DND-41 (cell line): ENCODE measurements around the gene METTL25B.

ENCODE experiments used
- EZH2 ChIP-seq: IDR thresholded peaks from 3 replicates; pipeline ENCODE4 v1.6.1; 2012; ENCODE audit warnings: borderline replicate concordance, low read depth, mild to moderate bottlenecking, moderate library complexity, low read length, inconsistent platforms; ENCODE audit not compliant: severe bottlenecking
- TF ChIP-seq, protein P1 (sequence below): IDR thresholded peaks from 2 replicates; pipeline ENCODE4 v1.5.1; 2012; ENCODE audit warnings: borderline replicate concordance, low read length, moderate library complexity, mild to moderate bottlenecking; ENCODE audit not compliant: poor library complexity, severe bottlenecking; ENCODE audit errors: extremely low read depth

DNA sequence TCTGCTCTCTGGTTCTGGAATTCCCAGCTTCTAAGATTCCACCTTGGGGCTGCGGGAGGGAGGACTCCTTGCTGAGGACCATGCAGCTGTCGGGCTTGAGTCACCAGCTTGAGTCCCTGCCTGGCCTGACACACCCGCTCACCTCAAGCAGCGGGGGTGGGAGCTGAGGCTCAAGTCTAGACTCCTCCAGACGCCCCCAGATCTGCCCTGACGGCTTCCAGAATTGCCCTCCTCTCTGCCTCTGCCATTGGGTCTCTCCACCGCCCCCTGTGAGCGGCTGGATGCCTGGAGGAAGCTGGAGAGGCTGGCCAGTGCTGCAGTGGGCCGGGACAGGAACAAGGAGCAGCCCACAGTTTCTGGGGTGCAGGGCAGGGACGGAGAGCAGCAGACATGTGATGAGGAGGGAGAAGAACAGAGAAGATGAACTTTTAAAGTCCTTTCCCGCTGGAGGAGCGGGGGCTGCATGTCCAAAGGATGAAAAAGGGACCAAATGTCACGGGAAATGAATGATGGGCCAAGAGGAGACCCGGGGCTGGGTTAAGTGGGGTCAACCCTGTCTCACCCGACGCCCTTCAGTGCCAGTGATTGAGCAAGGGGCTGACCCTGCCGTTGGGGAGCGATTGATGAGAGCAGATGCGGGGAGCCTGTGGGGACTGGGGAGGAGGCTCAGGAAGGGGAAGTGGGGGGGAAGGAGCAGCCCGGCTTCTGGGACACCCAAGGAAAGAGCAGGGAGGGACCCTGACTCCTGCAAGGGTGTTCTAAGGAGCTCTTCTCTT, 36.4 kb upstream of the METTL25B start:
- TF ChIP-seq, protein P1, sequence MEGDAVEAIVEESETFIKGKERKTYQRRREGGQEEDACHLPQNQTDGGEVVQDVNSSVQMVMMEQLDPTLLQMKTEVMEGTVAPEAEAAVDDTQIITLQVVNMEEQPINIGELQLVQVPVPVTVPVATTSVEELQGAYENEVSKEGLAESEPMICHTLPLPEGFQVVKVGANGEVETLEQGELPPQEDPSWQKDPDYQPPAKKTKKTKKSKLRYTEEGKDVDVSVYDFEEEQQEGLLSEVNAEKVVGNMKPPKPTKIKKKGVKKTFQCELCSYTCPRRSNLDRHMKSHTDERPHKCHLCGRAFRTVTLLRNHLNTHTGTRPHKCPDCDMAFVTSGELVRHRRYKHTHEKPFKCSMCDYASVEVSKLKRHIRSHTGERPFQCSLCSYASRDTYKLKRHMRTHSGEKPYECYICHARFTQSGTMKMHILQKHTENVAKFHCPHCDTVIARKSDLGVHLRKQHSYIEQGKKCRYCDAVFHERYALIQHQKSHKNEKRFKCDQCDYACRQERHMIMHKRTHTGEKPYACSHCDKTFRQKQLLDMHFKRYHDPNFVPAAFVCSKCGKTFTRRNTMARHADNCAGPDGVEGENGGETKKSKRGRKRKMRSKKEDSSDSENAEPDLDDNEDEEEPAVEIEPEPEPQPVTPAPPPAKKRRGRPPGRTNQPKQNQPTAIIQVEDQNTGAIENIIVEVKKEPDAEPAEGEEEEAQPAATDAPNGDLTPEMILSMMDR = no peak
- peak; percentile 10 for TF ChIP-seq EZH2
